ENCODE measurements around the gene MTERF4.

Gene MTERF4

GRCh38 chr2:241084856-241085444 is 17.1 kb downstream of the MTERF4 start:
- no peak overlapping the region for H3K9ac ChIP-seq (ENCODE audit: low read length)
- no peaks in the 10 kb centered on the region for H3K36me3 ChIP-seq (replicated peaks; ENCODE audit: insufficient read depth, low read length)
- no peak overlapping the region for H3K4me2 ChIP-seq (ENCODE audit: low read depth, low read length)
- no peaks in the 10 kb centered on the region for H3K4me1 ChIP-seq (ENCODE audit: low read length)
- H3F3A ChIP-seq (ENCODE audit: insufficient read depth, low read length), result no peaks in the 10 kb centered on the region
- no peak overlapping the region for H2AFZ ChIP-seq (ENCODE audit: low read length)
- no peaks in the 10 kb centered on the region for H3K9me2 ChIP-seq (replicated peaks; ENCODE audit: insufficient read depth, low read length)
- no peak for TF ChIP-seq EZH2phosphoT487 (IDR thresholded peaks at IDR 0.05; ENCODE audit: low read length)
- DNase-seq, result no peak
- H4K20me1 ChIP-seq (ENCODE audit: insufficient read depth, low read length), result no peaks in the 10 kb centered on the region
- no peak overlapping the region for H3K27ac ChIP-seq (ENCODE audit: low read length)
- H3K4me3 ChIP-seq (ENCODE audit: low read length), result no peak overlapping the region
- no peaks in the 10 kb centered on the region for H3K79me2 ChIP-seq (ENCODE audit: low read length)
- H3K9me3 ChIP-seq (replicated peaks; ENCODE audit: insufficient read depth, low read length), result no peaks in the 10 kb centered on the region
- no peaks in the 10 kb centered on the region for H3K27me3 ChIP-seq (replicated peaks; ENCODE audit: insufficient read depth, low read length)

DNA sequence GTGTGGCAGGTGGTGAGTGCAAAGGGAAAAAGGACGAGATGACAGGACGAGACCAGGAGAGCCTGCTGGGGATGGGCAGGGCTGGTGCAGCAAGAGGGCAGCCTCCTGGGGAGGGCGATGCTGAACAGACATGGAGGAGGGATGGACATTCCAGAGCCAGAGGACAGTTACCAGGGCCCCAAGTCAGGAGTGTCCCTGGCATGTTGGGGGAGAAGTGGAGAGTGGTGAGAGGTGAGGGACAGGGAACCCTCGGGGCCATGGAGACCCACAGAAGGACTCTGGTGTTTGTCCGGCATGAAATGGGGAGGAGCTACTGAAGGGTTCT is 19.0 kb downstream of the MTERF4 start:
- Histone ChIP-seq H3K27ac (ENCODE audit: low read length) (no peak overlapping the region), H3K27me3 (replicated peaks; ENCODE audit: insufficient read depth, low read length) (no peaks in the 10 kb centered on the region), H3K36me3 (replicated peaks; ENCODE audit: insufficient read depth, low read length) (no peaks in the 10 kb centered on the region), H3K9ac (ENCODE audit: low read length) (no peak overlapping the region), H3F3A (ENCODE audit: insufficient read depth, low read length) (no peaks in the 10 kb centered on the region), H3K79me2 (ENCODE audit: low read length) (no peaks in the 10 kb centered on the region), H3K4me2 (ENCODE audit: low read depth, low read length) (no peak overlapping the region), H3K9me3 (replicated peaks; ENCODE audit: insufficient read depth, low read length) (no peaks in the 10 kb centered on the region), H2AFZ (ENCODE audit: low read length) (no peak overlapping the region), H3K9me2 (replicated peaks; ENCODE audit: insufficient read depth, low read length) (no peaks in the 10 kb centered on the region), H3K4me3 (ENCODE audit: low read length) (no peak overlapping the region), H3K4me1 (ENCODE audit: low read length) (no peaks in the 10 kb centered on the region), H4K20me1 (ENCODE audit: insufficient read depth, low read length) (no peaks in the 10 kb centered on the region)
- TF ChIP-seq EZH2phosphoT487 (IDR thresholded peaks at IDR 0.05; ENCODE audit: low read length) (no peak), EZH2 (optimal IDR thresholded peaks at IDR 0.05; ENCODE audit: low read depth, low read length) (no peak)
- TF ChIP-seq, protein P1, sequence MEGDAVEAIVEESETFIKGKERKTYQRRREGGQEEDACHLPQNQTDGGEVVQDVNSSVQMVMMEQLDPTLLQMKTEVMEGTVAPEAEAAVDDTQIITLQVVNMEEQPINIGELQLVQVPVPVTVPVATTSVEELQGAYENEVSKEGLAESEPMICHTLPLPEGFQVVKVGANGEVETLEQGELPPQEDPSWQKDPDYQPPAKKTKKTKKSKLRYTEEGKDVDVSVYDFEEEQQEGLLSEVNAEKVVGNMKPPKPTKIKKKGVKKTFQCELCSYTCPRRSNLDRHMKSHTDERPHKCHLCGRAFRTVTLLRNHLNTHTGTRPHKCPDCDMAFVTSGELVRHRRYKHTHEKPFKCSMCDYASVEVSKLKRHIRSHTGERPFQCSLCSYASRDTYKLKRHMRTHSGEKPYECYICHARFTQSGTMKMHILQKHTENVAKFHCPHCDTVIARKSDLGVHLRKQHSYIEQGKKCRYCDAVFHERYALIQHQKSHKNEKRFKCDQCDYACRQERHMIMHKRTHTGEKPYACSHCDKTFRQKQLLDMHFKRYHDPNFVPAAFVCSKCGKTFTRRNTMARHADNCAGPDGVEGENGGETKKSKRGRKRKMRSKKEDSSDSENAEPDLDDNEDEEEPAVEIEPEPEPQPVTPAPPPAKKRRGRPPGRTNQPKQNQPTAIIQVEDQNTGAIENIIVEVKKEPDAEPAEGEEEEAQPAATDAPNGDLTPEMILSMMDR (IDR thresholded peaks at IDR 0.05; ENCODE audit: low read length), result no peak
- DNase-seq, result no peak

GRCh38 chr2:241082341-241083090 is 19.6 kb downstream of the MTERF4 start:
- TF ChIP-seq EZH2 (optimal IDR thresholded peaks at IDR 0.05; ENCODE audit: low read depth, low read length), result no peak

GRCh38 chr2:241081643-241082340 is 20.3 kb downstream of the MTERF4 start:
- Histone ChIP-seq H3K4me1 (ENCODE audit: low read length) (no peaks in the 10 kb centered on the region), H3K9me3 (replicated peaks; ENCODE audit: insufficient read depth, low read length) (no peaks in the 10 kb centered on the region), H3K79me2 (ENCODE audit: low read length) (no peaks in the 10 kb centered on the region), H3K27ac (ENCODE audit: low read length) (no peak overlapping the region), H3K9ac (ENCODE audit: low read length) (no peak overlapping the region), H3K36me3 (replicated peaks; ENCODE audit: insufficient read depth, low read length) (no peaks in the 10 kb centered on the region), H3K4me2 (ENCODE audit: low read depth, low read length) (no peak overlapping the region), H3K27me3 (replicated peaks; ENCODE audit: insufficient read depth, low read length) (no peaks in the 10 kb centered on the region), H4K20me1 (ENCODE audit: insufficient read depth, low read length) (no peaks in the 10 kb centered on the region), H3F3A (ENCODE audit: insufficient read depth, low read length) (no peaks in the 10 kb centered on the region), H3K4me3 (ENCODE audit: low read length) (no peak overlapping the region), H2AFZ (ENCODE audit: low read length) (no peak overlapping the region), H3K9me2 (replicated peaks; ENCODE audit: insufficient read depth, low read length) (no peaks in the 10 kb centered on the region)
- DNase-seq, result no peak
- TF ChIP-seq, protein P1 (IDR thresholded peaks at IDR 0.05; ENCODE audit: low read length), result no peak
- no peak for TF ChIP-seq EZH2phosphoT487 (IDR thresholded peaks at IDR 0.05; ENCODE audit: low read length)
- TF ChIP-seq EZH2 (optimal IDR thresholded peaks at IDR 0.05; ENCODE audit: low read depth, low read length), result no peak

More at GRCh38 chr2:241082341-241083090, 19.6 kb downstream of the MTERF4 start:
- Histone ChIP-seq H3K36me3 (replicated peaks; ENCODE audit: insufficient read depth, low read length) (no peaks in the 10 kb centered on the region), H3K79me2 (ENCODE audit: low read length) (no peaks in the 10 kb centered on the region), H3K4me2 (ENCODE audit: low read depth, low read length) (no peak overlapping the region), H3K4me3 (ENCODE audit: low read length) (no peak overlapping the region), H2AFZ (ENCODE audit: low read length) (no peak overlapping the region), H4K20me1 (ENCODE audit: insufficient read depth, low read length) (no peaks in the 10 kb centered on the region), H3K9ac (ENCODE audit: low read length) (no peak overlapping the region), H3K4me1 (ENCODE audit: low read length) (no peaks in the 10 kb centered on the region), H3K9me2 (replicated peaks; ENCODE audit: insufficient read depth, low read length) (no peaks in the 10 kb centered on the region), H3K27ac (ENCODE audit: low read length) (no peak overlapping the region), H3K27me3 (replicated peaks; ENCODE audit: insufficient read depth, low read length) (no peaks in the 10 kb centered on the region), H3F3A (ENCODE audit: insufficient read depth, low read length) (no peaks in the 10 kb centered on the region), H3K9me3 (replicated peaks; ENCODE audit: insufficient read depth, low read length) (no peaks in the 10 kb centered on the region)
- DNase-seq, result no peak

All from MM.1S (cell line).